H1 (cell line): ENCODE data around the gene GPALPP1.

Source experiments
- CTCF ChIP-seq, 3 experiments: IDR thresholded peaks; 1 replicate in 2 of 3; 2 replicates in 1 of 3; pipeline versions ENCODE4 v1.5.1 to v1.6.1; 2011; ENCODE audit warnings: low read length in 3 of 3, mild to moderate bottlenecking in 3 of 3, inconsistent platforms in 2 of 3, low read depth in 1 of 3, moderate library complexity in 1 of 3; ENCODE audit not compliant: insufficient read depth in 1 of 3; ENCODE audit errors: control extremely low read depth in 1 of 3
- POLR2AphosphoS5 ChIP-seq: IDR thresholded peaks from 2 replicates; pipeline ENCODE4 v1.6.1; 2011; ENCODE audit warnings: low read depth, low read length
- RXRA ChIP-seq: IDR thresholded peaks from 2 replicates; pipeline ENCODE4 v1.6.1; 2011; ENCODE audit warnings: low read depth, mild to moderate bottlenecking, low read length, moderate library complexity; ENCODE audit not compliant: insufficient read depth

GRCh38 chr13:44974056-44974793, 15.1 kb upstream of the GPALPP1 start:
- TF ChIP-seq CTCF (IDR thresholded peaks at IDR 0.05; ENCODE audit: control extremely low read depth in 1 of 3, insufficient read depth in 1 of 3, low read depth in 1 of 3, low read length in 3 of 3) (no peak), POLR2AphosphoS5 (no peak), RXRA (no peak)
